ENCODE measurements around the gene NPHS1.

DNA sequence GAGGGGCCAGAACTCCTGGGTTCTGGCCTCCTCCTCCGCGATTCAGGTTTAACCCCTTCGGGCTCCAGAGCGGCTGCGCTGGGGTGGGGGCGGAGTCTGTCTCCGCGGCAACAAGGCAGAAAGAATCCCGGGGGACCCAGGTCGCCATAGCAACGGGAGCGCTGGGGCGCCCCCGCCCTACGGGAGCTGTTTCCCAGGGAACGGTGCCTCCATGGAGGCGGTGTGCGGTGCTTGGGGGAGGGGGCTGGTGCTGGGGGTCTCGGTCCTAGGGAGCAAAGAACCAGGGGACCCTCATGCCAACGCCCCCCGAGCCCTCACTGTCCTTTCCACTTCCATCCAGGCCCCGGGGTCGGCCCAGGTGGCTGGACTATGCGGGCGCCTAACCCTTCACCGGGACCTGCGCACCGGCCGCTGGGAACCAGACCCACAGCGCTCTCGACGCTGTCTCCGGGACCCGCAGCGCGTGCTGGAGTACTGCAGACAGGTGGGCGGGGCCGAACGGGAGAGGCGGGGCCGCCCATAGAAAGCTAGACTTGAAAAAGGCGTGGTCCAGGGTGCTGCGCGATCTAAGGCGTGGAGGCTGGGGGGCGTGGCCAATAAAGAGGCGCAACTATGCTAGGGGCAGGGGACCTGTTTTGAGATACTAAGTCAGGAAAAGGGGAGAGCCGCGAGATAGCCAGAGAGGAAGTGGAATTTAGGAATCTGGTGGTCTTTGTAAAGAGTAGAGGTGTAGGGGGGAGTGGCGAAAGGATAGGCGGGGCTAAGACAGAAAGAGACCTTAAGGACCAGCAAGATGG is 17.2 kb upstream of the NPHS1 start:
- peak; percentile 56; the same call in 1 of the 2 replicates for TF ChIP-seq POLR2AphosphoS5 (IDR thresholded peaks at IDR 0.05; ENCODE audit: borderline replicate concordance, low read depth, low read length)
- no peak for TF ChIP-seq EZH2 (IDR thresholded peaks at IDR 0.05)
- no peak for TF ChIP-seq FOXP2 (optimal IDR thresholded peaks at IDR 0.05; ENCODE audit: control extremely low read depth, extremely low read length, insufficient read depth)

Measured in SK-N-MC (cell line).